HUES6 (cell line): ENCODE data around the gene CACNB2.

Source experiments
- H3K27ac ChIP-seq: 2 replicates; pipeline ENCODE4 v1.7.0; 2013; ENCODE audit warnings: low read depth, mild to moderate bottlenecking, low read length, inconsistent platforms
- H3K27me3 ChIP-seq: 2 replicates; pipeline ENCODE4 v1.6.1; 2013; ENCODE audit warnings: low read length; ENCODE audit not compliant: control insufficient read depth, insufficient read depth
- H3K36me3 ChIP-seq: 2 replicates; pipeline ENCODE4 v1.6.1; 2013; ENCODE audit warnings: low read length; ENCODE audit not compliant: control insufficient read depth, insufficient read depth
- H3K4me1 ChIP-seq: 2 replicates; pipeline ENCODE4 v1.6.1; 2013; ENCODE audit warnings: low read length; ENCODE audit not compliant: control insufficient read depth, insufficient read depth
- H3K4me3 ChIP-seq: 2 replicates; pipeline ENCODE4 v1.5.1; 2013; ENCODE audit warnings: low read depth, low read length
- H3K9ac ChIP-seq: one replicate; pipeline ENCODE4 v1.6.1; 2013; ENCODE audit warnings: mild to moderate bottlenecking, low read length
- H3K9me3 ChIP-seq: 2 replicates; pipeline ENCODE4 v1.6.1; 2013; ENCODE audit warnings: low read depth, low read length; ENCODE audit not compliant: control insufficient read depth, insufficient read depth

CACNB2 gene

GRCh38 chr10:18140149-18140956 lies at the start of gene CACNB2:
Gene CACNB2 (plus strand): TSS chr10:18140424.
- Histone ChIP-seq H3K4me3 (peak within 1 kb of the TSS; percentile 68), H3K9me3 (no peaks in the 10 kb centered on the region), H3K9ac (peak within 1 kb of the TSS; percentile 69), H3K27ac (no peak within 1 kb of the TSS), H3K27me3 (peaks cover 25% of the 10 kb centered on the region), H3K36me3 (no peaks in the 10 kb centered on the region), H3K4me1 (peaks cover 22% of the 10 kb centered on the region)

GRCh38 chr10:18094332-18094731 lies 45.9 kb upstream of the CACNB2 start:
- H3K9ac ChIP-seq, result no peak overlapping the region
- H3K9me3 ChIP-seq, result no peaks in the 10 kb centered on the region
- H3K36me3 ChIP-seq, result no peaks in the 10 kb centered on the region
- no peaks in the 10 kb centered on the region for H3K27me3 ChIP-seq
- peaks cover 19% of the 10 kb centered on the region; the same call in 1 of the 2 replicates for H3K4me1 ChIP-seq
- no peak overlapping the region for H3K4me3 ChIP-seq
- no peak overlapping the region for H3K27ac ChIP-seq

- no peaks in the 10 kb centered on the region for H3K36me3 ChIP-seq
- H3K9ac ChIP-seq, result no peak overlapping the region
- no peak overlapping the region for H3K4me3 ChIP-seq
- peaks cover 19% of the 10 kb centered on the region; the same call in 1 of the 2 replicates for H3K4me1 ChIP-seq
- H3K27ac ChIP-seq, result no peak overlapping the region
- H3K27me3 ChIP-seq, result no peaks in the 10 kb centered on the region
- no peaks in the 10 kb centered on the region for H3K9me3 ChIP-seq
Observed at GRCh38 chr10:18094793-18095192, 45.4 kb upstream of the CACNB2 start.

GRCh38 chr10:18097524-18097923 lies 42.7 kb upstream of the CACNB2 start:
- H3K9ac ChIP-seq, result no peak overlapping the region
- H3K4me1 ChIP-seq, result peaks cover 19% of the 10 kb centered on the region; the same call in 1 of the 2 replicates
- H3K27me3 ChIP-seq, result no peaks in the 10 kb centered on the region
- no peak overlapping the region for H3K27ac ChIP-seq
- no peaks in the 10 kb centered on the region for H3K36me3 ChIP-seq
- H3K4me3 ChIP-seq, result no peak overlapping the region
- no peaks in the 10 kb centered on the region for H3K9me3 ChIP-seq

- no peaks in the 10 kb centered on the region for H3K27me3 ChIP-seq
- H3K4me1 ChIP-seq, result peaks cover 19% of the 10 kb centered on the region; the same call in 1 of the 2 replicates
- H3K9me3 ChIP-seq, result no peaks in the 10 kb centered on the region
- no peaks in the 10 kb centered on the region for H3K36me3 ChIP-seq
- no peak overlapping the region for H3K9ac ChIP-seq
- no peak overlapping the region for H3K27ac ChIP-seq
- H3K4me3 ChIP-seq, result no peak overlapping the region
Observed at GRCh38 chr10:18098201-18098600, 42.0 kb upstream of the CACNB2 start.

GRCh38 chr10:18099415-18099814 lies 40.8 kb upstream of the CACNB2 start:
- Histone ChIP-seq H3K36me3 (no peaks in the 10 kb centered on the region), H3K9ac (no peak overlapping the region), H3K4me1 (peaks cover 19% of the 10 kb centered on the region; the same call in 1 of the 2 replicates), H3K9me3 (no peaks in the 10 kb centered on the region), H3K27ac (no peak overlapping the region), H3K27me3 (no peaks in the 10 kb centered on the region), H3K4me3 (no peak overlapping the region)

GRCh38 chr10:18100669-18101068 lies 39.6 kb upstream of the CACNB2 start:
- peaks cover 16% of the 10 kb centered on the region; the same call in 1 of the 2 replicates for H3K4me1 ChIP-seq
- H3K4me3 ChIP-seq, result no peak overlapping the region
- no peaks in the 10 kb centered on the region for H3K27me3 ChIP-seq
- no peak overlapping the region for H3K9ac ChIP-seq
- no peak overlapping the region for H3K27ac ChIP-seq
- no peaks in the 10 kb centered on the region for H3K9me3 ChIP-seq
- H3K36me3 ChIP-seq, result no peaks in the 10 kb centered on the region

GRCh38 chr10:18102404-18102803 lies 37.8 kb upstream of the CACNB2 start:
- no peaks in the 10 kb centered on the region for H3K36me3 ChIP-seq
- H3K4me1 ChIP-seq, result peaks cover 3% of the 10 kb centered on the region; the same call in 1 of the 2 replicates

GRCh38 chr10:18104223-18104872 lies 35.9 kb upstream of the CACNB2 start:
- Histone ChIP-seq H3K27ac (no peak overlapping the region), H3K4me3 (no peak overlapping the region), H3K9me3 (no peaks in the 10 kb centered on the region), H3K36me3 (no peaks in the 10 kb centered on the region), H3K9ac (no peak overlapping the region), H3K27me3 (no peaks in the 10 kb centered on the region), H3K4me1 (no peaks in the 10 kb centered on the region)

More at GRCh38 chr10:18102404-18102803, 37.8 kb upstream of the CACNB2 start:
- Histone ChIP-seq H3K27me3 (no peaks in the 10 kb centered on the region), H3K9ac (no peak overlapping the region), H3K4me3 (no peak overlapping the region), H3K27ac (no peak overlapping the region), H3K9me3 (no peaks in the 10 kb centered on the region)

GRCh38 chr10:18109341-18109870 lies 30.8 kb upstream of the CACNB2 start:
- Histone ChIP-seq H3K9ac (no peak overlapping the region), H3K27me3 (no peaks in the 10 kb centered on the region), H3K27ac (no peak overlapping the region), H3K9me3 (no peaks in the 10 kb centered on the region), H3K4me1 (no peaks in the 10 kb centered on the region), H3K36me3 (no peaks in the 10 kb centered on the region), H3K4me3 (no peak overlapping the region)

- H3K4me1 ChIP-seq, result no peaks in the 10 kb centered on the region
- H3K4me3 ChIP-seq, result no peak overlapping the region
- no peak overlapping the region for H3K9ac ChIP-seq
- no peaks in the 10 kb centered on the region for H3K9me3 ChIP-seq
- no peak overlapping the region for H3K27ac ChIP-seq
- no peaks in the 10 kb centered on the region for H3K27me3 ChIP-seq
- H3K36me3 ChIP-seq, result no peaks in the 10 kb centered on the region
Observed at GRCh38 chr10:18113881-18114280, 26.3 kb upstream of the CACNB2 start.
